ENCODE results near the gene MT1B. TPM values are rescaled to one million over a fixed set of nuclear protein-coding genes. Genes with fewer than 3 reads are reported as not detected.
A peak's percentile ranks its signal among the peaks of the same experiment; 100 is the strongest.

MT1B gene
- total and polyA plus RNA-seq, 8 donors = 5.8 TPM; not detected in 7

GRCh38 chr16:56636616-56637413 is 14.9 kb upstream of the MT1B start:
- H3K9me3 ChIP-seq = no peaks in the 10 kb centered on the region
- H3K27me3 ChIP-seq = peaks cover 0 to 90% (median 15%) of the 10 kb centered on the region in 3 donors
- intact Hi-C loops (cut with DNase I; ENCODE audit: low total_unique reads) = no loop called here
- 54 to 76% (median 59%) methylated on average over 9 of the region's 9 CpGs for WGBS, 5 donors
- TF ChIP-seq CTCF (IDR thresholded peaks at IDR 0.05) = no peak
- TF ChIP-seq POLR2AphosphoS5 (IDR thresholded peaks at IDR 0.05) = no peak
- no peak for TF ChIP-seq EP300 (IDR thresholded peaks at IDR 0.05)
- TF ChIP-seq POLR2A (IDR thresholded peaks at IDR 0.05) = no peak
- H3K36me3 ChIP-seq = no peaks in the 10 kb centered on the region
- peaks cover 29 to 69% (median 51%) of the 10 kb centered on the region in 4 donors for H3K4me1 ChIP-seq
- DNase-seq = no peak
- no peak overlapping the region for H3K4me3 ChIP-seq
- peak overlapping the region in 1 of 5 donors; percentile 83 for H3K27ac ChIP-seq

GRCh38 chr16:56637814-56638750 is 13.6 kb upstream of the MT1B start, which contains the start of gene MT1A:
TSS of gene MT1A (plus strand) at chr16:56638666. CDS start at chr16:56638739, 73 bp downstream.
- Histone ChIP-seq H3K36me3 (no peaks in the 10 kb centered on the region), H3K4me1 (peaks cover 22 to 64% (median 49%) of the 10 kb centered on the region in 4 donors), H3K9me3 (no peaks in the 10 kb centered on the region), H3K27me3 (peaks cover 0 to 81% (median 11%) of the 10 kb centered on the region in 3 donors), H3K27ac (peak within 1 kb of the TSS; percentile 60 to 85 (median 80)), H3K4me3 (peak within 1 kb of the TSS; percentile 46 to 52 (median 50))
- intact Hi-C loops (cut with DNase I; ENCODE audit: low total_unique reads) = no loop called here
- 5 to 10% (median 7%) methylated on average over 47 to 68 of the region's 68 CpGs for WGBS, 5 donors
- TF ChIP-seq POLR2A (IDR thresholded peaks at IDR 0.05) (peak in 1 of 4 donors; percentile 11), POLR2AphosphoS5 (IDR thresholded peaks at IDR 0.05) (peak in 2 of 3 donors; percentile 71 to 85), EP300 (IDR thresholded peaks at IDR 0.05) (peak; percentile 16), CTCF (IDR thresholded peaks at IDR 0.05) (no peak)
- peak; percentile 83 to 87 for DNase-seq

DNA sequence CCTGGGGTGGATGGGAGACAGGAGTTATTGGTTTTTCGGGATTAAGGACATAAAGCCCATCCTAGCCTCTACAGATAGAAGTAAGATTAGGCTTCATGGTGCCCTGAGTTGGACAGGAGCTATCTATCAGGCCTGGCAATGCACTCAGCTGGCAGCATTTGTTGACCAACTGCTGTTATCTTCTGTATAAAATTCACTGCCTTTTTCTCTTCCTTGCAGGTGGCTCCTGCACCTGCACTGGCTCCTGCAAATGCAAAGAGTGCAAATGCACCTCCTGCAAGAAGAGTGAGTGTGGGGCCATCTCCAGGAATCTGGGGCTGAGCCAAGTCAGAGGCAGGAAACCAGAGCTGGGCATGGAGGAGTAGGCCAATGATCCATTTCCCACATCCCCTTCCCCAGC is 12.6 kb upstream of the MT1B start:
- Histone ChIP-seq H3K36me3 (no peaks in the 10 kb centered on the region), H3K27me3 (peaks cover 0 to 84% (median 11%) of the 10 kb centered on the region in 3 donors), H3K4me3 (peak overlapping the region in 3 of 4 donors; percentile 46 to 52 (median 49)), H3K27ac (peak overlapping the region; percentile 60 to 85 (median 80)), H3K9me3 (no peaks in the 10 kb centered on the region), H3K4me1 (peaks cover 31 to 66% (median 53%) of the 10 kb centered on the region in 4 donors)
- DNase-seq = no peak
- TF ChIP-seq EP300 (IDR thresholded peaks at IDR 0.05) (no peak), POLR2AphosphoS5 (IDR thresholded peaks at IDR 0.05) (no peak), POLR2A (IDR thresholded peaks at IDR 0.05) (no peak), CTCF (IDR thresholded peaks at IDR 0.05) (no peak)
- 25 to 63% (median 44%) methylated on average over 1 of the region's 1 CpG for WGBS, 5 donors
- intact Hi-C loops (cut with DNase I; ENCODE audit: low total_unique reads) = no loop called here

DNA sequence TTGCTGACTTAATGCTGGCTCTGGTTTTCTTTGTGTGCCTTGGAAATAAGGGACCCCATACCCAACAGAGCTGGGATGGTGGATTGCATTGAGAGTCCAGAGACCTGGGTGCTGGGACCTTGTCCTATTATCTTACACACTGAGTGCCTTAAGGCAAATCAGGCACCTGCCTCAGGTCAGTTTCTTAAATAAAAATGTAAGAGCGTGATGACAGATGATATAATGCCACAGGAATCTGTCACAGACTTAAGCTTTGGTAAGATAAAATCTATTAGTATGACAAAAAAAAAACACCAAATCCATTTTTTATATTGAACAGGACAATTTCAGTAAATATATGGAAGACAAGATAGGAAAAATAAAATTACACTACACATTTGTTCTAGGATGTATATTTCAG is 11.6 kb upstream of the MT1B start:
- intact Hi-C loops (cut with DNase I; ENCODE audit: low total_unique reads) = no loop called here
- Histone ChIP-seq H3K4me3 (no peak overlapping the region), H3K4me1 (peaks cover 28 to 62% (median 52%) of the 10 kb centered on the region in 4 donors), H3K36me3 (no peaks in the 10 kb centered on the region), H3K27me3 (peaks cover 0 to 84% (median 14%) of the 10 kb centered on the region in 3 donors), H3K27ac (no peak overlapping the region), H3K9me3 (no peaks in the 10 kb centered on the region)
- 85 to 100% (median 95%) methylated on average over 1 of the region's 1 CpG for WGBS, 5 donors
- TF ChIP-seq EP300 (IDR thresholded peaks at IDR 0.05) (no peak), POLR2AphosphoS5 (IDR thresholded peaks at IDR 0.05) (no peak), CTCF (IDR thresholded peaks at IDR 0.05) (no peak), POLR2A (IDR thresholded peaks at IDR 0.05) (no peak)
- DNase-seq = no peak
